CD1c-positive myeloid dendritic cell (primary cell): ENCODE results near the gene SLC25A13.
"Not testable (repeated sequence)": the region's sequence is repeated elsewhere in the genome, so short reads cannot be mapped to it uniquely, and the experiment has no call there.

Experiments
- DNase-seq: peaks from one replicate; pipeline ENCODE4 v3.0.0-alpha.2; 2016; ENCODE audit errors: extremely low spot score

The SLC25A13 gene

DNA sequence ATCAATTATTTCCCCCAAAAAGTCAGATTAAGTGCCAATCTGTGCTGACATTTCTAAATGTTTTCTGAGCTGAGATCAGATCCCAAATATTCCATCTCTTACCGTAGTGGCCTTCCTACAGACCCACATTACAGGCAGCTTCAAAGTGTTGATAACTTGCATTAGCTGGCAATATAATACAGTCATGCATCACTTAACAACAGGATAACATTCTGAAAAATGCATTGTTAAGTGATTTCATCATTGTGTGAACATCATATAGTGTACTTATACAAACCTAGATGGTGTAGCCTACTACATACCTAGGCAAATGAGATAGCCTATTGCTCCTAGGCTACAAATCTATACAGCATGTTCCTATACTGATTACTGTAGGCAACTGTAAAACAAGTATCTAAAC is 22.4 kb downstream of the SLC25A13 start:
- DNase-seq, result no peak

DNA sequence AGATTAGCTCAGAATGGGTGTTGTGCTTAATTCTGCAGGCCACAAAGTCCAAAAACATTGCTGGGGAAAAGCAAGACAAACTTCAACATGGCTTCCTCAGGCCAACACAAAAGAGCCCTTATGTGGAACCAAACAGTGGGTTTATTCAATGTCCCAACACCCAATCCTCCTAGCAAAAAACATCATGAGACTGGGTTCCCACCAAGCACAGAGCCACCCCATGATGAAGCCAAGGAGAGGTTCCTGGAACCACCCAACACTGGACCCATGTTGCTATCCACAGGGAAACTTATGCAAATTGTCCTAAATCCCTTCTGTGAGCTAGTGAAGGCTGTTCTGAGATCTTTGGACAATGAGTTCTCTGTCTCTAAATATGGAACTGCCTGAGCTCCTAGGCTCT is 24.0 kb downstream of the SLC25A13 start:
- no peak for DNase-seq

DNA sequence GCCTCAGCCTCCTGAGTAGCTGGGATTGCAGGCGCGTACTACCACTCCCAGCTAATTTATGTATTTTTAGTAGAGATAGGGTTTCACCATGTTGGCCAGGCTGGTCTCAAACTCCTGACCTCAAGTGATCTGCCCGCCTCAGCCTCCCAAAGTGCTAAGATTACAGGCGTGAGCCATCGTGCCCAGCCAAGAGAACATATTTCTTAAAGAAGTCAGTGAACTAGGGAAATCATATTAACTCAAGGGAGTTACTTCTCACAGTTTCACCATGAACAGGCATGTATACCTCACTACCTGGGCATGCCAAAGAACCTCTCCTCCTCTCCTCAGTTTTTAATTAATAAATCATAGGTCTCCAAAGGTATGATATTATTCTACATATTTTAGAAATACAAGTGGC is 24.5 kb downstream of the SLC25A13 start:
- not testable (repeated sequence) for DNase-seq

DNA sequence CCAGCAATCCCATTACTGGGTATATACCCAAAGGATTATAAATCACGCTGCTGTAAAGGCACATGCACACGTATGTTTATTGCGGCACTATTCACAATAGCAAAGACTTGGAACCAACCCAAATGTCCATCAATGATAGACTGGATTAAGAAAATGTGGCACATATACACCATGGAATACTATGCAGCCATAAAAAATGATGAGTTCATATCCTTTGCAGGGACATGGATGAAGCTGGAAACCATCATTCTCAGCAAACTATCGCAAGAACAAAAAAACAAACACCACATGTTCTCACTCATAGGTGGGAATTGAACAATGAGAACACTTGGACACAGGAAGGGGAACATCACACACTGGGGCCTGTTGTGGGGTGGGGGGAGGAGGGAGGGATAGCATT is 28.0 kb downstream of the SLC25A13 start:
- not testable (repeated sequence) for DNase-seq

DNA sequence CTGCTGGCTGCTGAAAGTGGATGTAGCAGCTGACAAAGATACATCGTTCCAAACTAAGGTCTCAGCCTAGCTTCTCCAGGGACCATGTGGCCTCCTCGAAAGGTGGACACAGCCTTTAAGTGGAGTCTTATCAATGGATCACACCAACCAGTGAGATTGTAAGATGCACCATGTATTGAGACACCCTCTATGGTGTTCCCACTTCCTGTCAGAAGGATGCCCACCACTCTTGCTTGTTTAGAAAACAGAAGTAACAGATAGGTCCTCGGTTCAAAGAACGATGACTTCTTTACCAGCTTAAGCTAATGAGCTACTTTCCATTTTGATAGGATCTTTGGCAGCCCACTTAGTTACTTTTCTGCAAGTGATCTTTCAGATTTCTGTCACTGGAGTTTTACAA is 34.3 kb downstream of the SLC25A13 start:
- DNase-seq, result no peak

DNA sequence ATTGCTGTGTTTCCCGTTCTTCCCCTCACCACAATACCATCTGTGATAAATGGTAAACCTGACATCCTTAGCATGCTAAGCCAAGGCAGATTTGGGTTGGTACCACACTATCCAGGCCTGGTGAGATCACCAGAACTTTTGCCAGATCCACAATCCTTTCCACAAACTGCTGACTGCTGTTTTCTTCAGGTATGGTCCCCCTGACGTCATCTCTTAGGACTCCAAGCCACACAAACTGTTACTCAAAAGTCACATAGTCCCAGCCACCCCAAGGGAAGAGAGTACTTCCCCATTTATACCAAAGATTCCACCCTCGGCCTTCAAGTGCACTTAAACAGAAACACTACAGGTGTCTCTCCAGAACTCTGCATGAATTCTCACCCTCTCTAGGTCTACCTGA is 34.8 kb downstream of the SLC25A13 start:
- peak; percentile 29 for DNase-seq

DNA sequence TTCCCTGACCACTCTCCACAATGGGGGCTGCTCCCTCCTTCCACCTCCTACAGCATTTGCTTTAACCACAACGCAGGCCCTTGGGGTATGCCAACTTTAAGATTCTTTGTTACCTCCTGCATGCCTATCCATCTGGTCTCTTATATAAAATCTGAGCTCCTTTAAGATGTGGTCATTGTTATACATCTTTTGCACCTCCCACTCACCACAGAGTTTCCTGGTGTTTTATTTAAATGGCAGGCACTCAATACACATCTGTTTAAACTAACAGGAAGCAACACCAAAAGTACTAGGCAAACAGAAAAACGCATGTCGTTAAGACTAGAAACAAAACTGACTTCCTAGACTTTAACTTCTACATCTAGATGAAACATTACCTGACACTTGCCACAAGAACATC is 36.3 kb downstream of the SLC25A13 start:
- DNase-seq, result no peak

DNA sequence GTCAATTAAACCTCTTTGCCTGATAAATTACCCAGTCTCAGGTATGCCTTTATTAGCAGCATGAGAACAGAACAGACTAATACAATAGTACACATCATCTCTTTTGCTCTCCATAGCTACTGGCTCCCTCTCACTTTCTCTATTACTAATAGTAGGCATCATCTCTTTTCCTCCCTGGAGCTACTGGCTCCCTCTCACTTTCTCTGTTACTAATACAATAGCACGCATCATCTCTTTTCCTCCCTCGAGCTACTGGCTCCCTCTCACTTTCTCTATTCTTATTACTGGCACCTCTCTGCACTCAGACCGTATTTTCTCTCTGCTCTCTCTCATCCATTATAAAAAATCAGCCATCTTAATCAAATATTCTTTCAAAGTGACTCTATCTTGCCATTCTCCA is 37.1 kb downstream of the SLC25A13 start:
- no peak for DNase-seq

DNA sequence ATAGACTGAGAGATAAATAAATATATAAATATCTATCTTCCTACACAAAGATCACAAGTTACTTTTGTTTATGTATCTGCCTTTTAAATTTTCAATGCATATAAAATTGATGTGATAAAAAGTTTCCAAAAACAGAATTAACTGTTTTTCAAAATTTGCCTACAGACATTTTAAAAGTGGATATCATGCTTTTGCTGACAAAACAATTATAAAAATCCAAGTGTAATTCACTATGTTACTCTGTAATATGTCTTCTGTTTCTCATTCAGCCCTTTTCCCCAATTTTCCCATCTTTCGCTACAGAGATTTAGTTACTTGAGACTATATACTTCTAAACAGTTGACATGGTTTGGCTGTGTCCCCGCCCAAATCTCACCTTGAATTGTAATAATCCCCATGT is 37.7 kb downstream of the SLC25A13 start:
- DNase-seq, result no peak

DNA sequence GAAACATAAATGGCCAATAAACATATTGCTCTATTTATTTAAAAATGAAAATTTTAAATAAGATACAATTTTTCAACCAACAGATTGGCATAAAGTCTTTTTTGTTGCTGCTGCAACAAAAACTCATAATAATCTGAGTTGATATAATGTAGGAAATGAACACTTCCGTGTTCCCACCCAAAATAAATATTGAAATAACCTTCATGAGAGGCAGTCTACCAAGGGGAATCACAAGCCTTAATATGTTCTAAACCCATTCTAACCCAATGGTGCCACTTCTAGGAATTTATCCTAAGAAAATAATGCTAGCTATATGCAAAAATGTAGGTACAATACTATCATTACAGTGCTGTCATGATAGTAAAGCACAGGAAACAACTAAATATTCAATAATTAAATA is 39.1 kb downstream of the SLC25A13 start:
- no peak for DNase-seq

DNA sequence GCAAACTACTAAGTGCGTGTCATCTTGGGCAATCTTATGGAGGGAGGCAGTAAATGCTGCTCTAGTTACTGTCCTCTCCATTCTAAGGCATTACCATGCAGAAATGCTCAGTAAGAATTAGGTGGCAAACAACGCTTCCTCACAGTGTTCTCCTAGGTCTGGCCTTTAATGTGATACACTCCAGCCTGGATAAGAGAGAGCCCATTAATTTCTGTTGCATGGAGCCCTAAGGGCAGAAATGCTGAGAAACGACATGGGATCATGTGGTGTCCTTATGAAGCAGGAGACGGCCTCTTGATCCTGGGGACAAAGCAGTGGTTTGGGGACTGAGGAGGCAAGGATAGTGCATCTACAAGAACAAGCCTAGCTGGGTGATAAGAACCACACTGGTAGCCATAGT is 44.0 kb downstream of the SLC25A13 start:
- no peak for DNase-seq

DNA sequence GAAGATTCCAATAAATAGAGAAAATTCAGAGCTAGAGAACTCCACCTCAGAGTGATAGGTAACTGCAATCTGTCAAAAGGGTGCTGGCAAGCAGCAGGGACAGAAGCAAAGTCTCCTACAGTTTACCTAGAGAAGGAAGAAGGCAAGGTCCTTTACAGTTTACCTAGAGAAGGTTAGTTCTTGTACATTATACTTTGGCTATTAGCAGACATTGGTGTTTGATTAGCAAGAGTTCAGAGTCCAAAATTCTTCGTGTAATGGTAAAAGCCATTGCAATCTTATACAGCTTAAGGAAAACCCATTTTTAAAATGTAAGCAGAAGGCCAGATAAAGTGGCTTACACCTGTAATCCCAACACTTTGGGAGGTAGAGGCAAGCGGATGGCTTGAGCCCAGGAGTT is 45.9 kb downstream of the SLC25A13 start:
- no peak for DNase-seq

DNA sequence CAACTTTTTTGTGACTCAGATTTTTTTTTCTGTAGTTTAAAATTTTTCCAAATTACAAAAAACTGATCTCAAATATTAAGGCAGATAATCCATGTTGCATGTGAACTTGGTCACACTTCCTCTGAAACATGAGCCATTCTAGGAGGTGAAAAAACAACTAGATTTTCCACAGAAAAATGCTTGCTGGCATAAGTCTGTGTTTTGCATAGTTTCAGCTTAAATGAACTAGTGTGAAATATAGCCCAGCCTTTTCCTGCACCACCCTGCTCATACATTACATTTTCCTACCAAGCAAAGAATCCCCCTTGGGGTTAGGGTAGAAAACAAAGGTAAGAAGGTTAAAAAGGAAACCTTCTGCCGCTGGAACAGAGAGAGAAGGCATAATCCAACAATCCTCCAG is 48.2 kb downstream of the SLC25A13 start:
- DNase-seq, result no peak

DNA sequence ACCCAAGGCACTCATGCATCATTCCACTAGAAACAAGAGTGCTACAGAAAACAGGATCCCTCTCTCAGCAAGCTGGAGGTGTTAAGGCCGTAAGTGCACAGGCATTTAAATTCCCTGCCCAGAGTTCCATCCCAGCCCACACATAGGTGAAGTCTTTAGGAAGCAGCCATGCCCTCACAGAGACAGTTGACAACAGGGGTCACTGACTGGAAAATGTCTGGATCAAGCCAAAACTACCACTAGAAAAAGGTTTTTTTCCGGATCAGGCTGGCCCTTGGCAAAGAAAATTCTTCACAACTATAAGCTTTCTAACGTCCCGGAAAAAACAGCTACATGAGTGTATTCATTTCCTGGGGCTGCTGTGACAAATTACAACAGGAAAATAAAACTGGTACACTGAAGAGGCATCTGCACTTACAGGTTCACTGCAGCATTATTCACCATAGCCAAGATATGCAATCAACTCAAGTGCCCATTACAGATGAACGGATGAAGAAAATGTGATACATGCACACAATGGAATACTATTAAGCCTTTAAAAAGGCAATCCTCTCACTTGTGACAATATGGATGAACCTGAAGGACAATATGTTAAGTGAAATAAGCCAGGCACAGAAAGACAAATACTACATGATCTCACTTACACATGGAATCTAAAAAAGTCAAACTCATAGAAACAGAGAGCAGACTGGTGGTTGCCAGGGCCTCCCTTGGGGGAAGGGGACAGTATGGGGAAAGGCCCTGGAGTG is 52.5 kb downstream of the SLC25A13 start:
- DNase-seq, result no peak

DNA sequence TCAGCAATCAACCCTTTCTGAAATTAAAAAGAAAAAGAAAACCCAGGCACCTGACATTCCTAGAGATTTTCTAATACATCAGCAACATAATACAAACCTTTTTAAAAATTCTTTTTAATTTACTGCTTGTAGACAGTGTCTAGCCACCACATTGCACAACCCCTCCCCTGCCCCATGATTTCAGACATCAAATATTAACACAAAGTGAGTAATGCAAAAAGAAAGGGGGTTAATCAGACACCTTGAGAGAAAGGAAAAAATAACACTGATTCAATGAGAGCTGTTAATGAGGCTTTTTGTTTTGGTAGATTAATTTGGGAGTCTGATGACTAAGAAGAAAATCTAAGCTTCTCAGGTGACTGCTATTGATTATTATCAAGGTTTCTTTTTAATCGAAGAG is 55.3 kb downstream of the SLC25A13 start:
- no peak for DNase-seq

DNA sequence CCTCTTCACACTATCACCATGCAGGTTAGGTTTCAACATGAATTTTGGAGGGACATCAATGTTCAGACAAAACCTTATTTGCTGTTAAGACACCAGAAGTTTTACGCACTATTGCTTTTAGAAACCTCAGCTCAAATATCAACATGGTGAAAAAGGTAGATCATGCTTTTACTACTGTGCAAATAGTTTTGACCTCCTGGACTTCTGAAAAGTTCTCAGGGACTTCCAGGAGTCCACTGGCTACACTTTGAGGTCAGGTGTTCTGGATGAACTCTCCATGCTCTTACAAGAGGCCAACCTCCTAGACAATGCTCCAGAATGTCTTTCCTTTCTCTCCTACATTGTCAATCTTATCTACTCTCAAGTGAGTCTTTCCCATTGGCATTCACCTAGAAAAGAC is 55.9 kb downstream of the SLC25A13 start:
- DNase-seq, result no peak

DNA sequence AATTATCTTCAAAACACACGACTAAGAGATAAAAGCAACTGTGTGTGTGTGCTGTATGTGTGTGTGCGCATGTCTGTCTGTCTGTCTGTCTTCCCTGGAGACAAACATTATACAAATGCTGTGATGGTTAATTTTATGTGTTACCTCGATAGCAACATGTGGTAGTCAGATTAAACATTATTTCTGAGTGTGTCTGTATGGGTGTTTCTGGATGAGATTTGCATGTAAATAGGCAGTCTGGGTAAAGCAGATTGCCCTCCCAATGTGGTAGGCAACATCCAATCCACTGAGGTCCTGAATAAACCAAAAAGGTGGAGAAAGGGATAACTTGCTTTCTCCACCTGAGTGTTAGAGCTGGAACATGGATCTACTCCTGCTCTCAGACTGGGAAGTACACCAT is 67.9 kb downstream of the SLC25A13 start:
- no peak for DNase-seq

DNA sequence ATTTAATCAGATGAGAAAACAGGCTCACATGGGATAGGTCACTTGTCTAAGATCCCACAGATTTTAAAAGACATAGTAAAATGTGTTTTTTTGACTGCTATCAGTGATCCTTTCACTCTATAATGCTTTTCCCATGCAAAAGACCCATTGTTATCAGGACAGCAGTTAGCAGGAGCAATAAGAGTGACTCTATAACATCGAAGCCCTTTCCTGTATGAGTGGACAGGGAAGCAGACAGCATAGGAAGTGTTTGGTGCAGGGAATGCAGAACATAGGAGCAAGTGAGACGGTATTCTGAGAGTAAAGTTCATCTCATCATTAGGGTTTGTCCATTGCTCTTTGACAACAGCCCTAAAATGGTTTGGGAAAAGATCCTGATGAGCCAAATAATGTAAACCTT is 68.5 kb downstream of the SLC25A13 start:
- no peak for DNase-seq

DNA sequence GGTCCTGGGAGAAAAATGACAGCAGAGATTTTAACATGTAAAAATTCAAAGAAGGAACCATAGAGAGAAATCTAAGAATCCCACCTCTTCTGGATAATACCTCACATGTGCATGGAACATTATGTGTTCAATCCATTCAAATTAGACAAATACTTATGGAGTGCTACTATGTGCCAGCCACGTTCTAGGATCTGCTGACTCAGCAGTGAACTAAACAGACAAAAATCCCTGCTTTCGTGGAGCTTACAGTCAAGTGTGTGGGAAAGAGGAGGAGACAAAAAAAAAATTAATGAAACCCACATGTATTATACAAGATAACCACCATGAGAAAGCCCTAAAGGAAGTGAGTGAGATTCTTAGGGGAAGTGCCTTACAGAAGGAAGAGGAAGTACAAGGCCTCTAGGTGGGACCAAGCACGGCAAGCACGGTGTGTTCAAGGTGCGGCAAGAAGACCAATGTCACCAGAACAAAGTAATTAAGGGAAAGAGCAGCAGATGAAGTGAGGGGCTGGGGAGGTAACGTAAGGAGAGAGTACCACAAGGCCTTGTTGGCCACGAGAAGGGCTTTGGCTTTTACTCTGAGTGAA is 71.0 kb downstream of the SLC25A13 start:
- no peak for DNase-seq

DNA sequence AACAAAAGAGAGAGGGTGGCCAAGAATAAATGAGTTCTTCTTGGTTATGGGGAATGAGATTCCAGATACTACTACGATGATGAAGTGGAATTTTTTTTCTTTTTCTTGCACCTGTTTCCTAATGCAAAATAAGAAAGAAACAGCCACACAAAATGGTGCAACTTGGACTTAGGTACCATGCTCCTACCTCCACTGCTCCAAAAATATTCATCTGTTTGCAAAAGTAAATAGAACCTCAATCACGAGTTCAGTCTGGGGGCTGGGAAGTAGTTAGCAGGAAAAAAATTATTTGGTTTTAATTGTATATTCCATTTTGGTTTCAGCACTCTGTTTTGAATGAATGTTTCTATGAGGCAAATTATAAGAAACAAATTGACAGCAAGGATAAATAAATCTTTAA is 73.5 kb downstream of the SLC25A13 start:
- DNase-seq, result no peak

DNA sequence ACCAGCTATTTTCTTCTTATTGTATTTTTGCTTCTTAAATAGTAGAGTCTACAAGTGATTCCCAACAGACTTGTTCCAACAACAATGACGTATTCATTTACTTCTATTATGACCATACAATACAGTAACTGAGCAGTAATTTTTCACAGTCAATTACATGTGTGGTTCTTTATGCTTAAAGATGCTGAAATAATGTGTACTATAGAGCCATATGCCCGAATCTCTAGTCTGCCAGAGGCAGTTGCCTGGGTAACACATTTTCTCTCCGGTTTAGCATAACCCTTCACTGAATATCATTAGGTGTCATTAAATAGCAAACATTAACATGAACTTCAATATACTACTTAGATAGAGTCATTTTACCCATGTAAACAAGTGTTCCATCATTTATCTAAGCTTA is 75.0 kb downstream of the SLC25A13 start:
- no peak for DNase-seq

DNA sequence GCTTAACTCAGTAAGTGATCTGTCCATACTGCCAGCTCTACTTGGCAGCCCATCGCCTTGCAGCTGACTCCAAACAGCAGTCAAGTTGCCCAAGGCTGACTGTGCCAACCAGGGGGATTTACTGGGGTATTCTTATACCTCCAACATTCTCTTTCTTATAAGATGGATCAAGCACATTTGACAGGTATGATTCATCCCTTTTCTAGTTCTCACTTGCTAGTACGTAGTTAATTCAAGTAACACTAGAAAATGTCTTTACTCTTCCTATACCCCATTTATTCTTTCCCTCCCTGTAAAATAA is 77.0 kb downstream of the SLC25A13 start:
- DNase-seq, result no peak

DNA sequence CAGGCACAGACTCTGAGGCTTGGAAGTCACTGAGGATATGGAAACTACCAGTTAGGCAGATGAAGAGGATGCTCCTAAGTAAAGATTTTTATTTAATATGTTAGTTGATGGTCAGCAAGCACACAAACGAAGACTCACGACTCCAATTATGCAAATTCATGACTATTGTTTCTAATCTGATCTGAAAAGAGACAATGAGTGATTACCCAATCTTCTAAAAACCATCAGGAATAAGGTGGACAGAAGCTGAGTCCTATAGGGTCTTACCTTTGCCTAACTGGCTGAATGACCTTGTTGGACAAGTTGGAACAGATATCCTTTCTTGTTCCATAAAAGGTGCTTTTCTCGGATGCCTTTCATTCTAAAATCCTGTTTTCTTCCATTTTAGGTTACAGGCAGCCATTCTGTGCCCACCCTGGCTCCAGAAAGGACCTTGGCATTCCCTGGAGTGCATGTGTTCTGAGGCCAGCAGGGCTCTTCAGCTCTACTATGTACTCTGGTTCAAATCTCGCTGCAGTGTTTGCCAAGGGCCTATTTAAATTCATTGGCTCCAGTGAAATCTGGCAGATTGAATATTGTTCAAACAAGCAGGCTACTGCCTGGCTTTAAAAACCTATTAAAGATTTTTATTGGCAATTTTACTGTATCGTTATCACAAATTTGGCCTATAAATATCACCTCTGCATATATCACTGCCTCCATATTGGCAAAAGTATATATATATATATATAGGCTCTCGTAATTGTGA is 77.5 kb downstream of the SLC25A13 start:
- DNase-seq, result no peak
